Limb (tissue), 2 donors: ENCODE results near the gene ARID4B.
"Not testable (repeated sequence)": the region's sequence is repeated elsewhere in the genome, so short reads cannot be mapped to it uniquely, and the experiment has no call there.

Source experiments
- DNase-seq, 2 donors: peaks; one replicate each; pipeline ENCODE4 v3.0.0-alpha.2; 2016; ENCODE audit errors: extremely low spot score in 2 of 2

Gene ARID4B

DNA sequence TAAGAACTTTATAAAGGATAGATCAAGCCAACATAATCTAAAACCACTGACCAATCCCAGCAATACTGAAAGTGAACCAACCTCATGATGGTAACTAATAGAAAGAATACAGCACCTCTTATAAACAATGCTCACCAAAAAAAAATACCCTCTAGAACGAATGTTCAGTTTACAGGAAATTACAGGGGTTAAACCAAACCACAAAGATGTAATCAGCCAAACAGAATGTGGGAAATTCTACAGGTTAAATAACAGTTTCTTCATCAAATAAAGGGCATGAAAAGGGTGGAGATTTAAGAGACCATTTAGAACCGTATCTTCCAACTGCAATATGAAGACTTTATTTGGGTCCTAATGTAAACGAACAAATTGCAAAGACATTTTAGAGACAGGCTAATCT, 30.4 kb downstream of the ARID4B start:
- DNase-seq: no peak

DNA sequence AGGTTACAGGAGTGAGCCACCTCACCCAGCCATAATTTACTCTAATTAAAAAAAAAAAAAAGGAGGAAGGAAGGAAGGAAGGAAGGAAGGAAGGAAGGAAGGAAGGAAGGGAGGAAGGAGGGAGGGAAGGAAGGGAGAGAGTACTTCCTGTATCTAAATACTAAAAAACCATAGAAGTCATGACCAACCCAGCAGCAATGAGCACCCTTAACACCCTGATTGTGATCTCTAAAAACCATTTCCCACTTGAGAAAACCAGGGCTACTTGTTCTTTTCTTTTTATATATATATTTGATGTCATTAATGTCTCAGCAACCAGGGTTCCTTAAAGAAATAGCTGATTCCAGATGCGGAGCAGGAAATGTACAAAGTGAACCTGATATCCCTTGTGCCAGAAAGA, 31.2 kb downstream of the ARID4B start:
- no peak for DNase-seq

DNA sequence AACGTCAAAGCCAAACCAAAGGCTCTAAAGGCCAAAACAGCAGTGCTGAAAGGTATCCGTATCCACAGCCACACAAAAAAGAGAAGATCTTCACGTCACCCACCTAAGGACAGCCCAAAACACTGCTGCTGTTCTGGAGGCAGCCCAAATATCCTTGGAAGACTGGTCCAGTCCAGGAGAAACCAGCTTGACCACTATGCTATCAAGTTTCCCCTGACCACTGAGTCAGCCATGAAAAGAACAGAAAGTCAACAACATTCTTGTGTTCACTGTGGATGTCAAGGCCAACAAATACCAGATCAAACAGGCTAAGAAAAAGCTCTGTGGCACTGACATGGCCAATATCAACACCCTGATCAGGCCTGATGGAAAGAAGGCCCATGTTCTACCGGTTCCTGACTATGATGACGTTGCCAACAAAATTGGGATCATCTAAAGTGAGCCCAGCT, 32.1 kb downstream of the ARID4B start:
- DNase-seq: no peak

DNA sequence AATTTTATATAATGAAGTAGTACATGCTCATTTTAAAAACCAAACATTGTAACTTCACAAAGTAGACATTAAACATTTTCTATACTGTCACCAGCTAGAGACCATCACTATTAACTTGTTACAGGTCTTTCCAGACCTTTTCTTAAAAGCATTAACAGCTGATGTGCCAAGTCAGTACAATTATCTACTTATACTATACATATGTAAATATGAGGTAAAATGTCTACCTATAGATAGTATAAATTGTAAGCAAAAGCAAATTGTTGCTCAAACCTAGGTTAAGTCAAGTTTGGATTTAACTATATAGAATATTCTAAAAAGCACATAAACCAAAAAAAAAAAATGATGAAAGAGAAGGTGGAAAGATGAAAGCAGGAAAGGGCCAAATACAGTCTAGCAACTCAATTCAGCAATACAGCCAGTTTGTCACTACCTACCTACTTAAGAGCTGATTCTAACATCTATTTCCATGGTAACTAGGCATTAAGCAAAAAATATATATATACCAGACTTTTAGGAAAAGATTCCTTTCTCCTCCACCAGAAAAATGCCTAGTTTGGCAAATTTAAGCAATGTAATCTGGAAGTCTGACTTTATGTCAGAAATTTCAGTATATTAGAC, 34.5 kb downstream of the ARID4B start:
- no peak for DNase-seq

DNA sequence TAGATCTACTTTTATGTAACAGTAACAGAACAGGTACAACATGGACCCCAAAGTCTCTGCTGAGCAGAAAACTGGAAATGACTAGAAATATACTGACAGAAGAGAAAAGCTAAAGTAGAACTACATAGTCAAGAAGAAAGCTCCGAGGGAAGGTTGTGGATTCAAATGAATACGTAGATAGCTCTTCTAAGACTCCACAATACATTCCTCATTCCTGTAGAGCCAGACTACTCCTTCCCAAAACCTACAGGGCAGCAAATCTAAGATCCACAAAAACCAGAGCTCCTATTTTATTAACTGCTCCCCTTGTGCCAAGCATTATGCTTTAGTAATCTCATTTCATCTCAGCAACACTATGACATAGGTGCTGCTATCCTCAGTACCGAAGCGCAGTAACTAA, 35.2 kb downstream of the ARID4B start:
- DNase-seq: no peak

- DNase-seq: no peak
These were observed 36.3 kb downstream of the ARID4B start for GRCh38 chr1:235291599-235292091.

GRCh38 chr1:235290740-235291502, 37.1 kb downstream of the ARID4B start:
- no peak for DNase-seq

- DNase-seq: no peak
These were observed 37.9 kb downstream of the ARID4B start for GRCh38 chr1:235289859-235290739.

DNA sequence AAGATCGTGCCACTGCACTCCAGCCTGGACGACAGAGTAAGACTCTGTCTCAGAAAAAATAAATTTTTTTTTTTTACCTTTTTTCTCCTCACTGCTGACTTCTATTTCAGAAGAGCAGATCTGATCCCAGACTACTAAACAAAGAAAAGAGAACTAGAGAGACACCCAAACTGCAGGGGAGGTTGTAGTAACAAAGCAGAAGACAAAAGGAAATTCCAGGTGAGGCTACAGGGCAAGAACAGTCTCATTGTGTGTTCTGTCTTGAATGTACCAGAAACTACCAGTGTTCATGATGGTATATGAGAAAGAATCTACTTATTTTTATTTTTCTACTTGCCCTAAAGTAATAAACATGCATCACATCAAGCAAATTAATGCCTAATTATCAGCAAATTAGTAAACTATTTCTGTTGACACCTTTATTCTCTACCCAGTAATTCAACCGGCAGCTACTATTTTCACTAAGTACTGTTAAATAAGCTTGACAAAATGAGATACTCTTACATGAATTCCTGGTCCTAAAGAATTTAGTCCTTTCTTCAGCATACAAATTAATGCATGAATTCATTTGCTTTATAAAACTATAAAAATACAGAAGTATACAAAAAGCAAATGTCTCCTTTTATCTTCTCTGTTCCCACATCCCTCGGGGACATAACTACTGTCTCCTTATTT, 40.6 kb downstream of the ARID4B start:
- DNase-seq: no peak

GRCh38 chr1:235286667-235287066, 41.3 kb downstream of the ARID4B start:
- no peak for DNase-seq

DNA sequence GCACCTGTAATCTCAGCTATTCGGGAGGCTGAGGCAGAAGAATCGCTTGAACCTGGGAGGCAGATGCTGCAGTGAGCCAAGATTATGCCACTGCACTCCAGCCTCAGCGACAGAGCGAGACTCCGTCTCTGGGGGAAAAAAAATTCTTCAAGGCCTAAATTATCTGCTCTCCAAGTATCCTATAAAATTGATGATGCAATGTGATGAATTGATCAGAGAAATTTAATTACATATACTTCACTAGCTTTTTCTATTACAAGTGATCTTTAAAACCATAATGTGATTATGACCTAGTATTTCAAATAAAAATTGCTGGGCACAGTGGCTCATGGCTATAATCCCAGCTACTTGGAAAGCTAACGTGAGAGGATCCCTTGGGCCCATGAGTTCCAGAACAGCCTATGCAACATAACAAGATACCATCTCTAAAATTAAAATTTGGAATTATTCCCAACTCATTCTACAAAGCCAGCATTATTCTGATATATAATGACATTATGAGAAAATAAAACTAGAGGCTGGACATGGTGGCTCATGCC, 43.7 kb downstream of the ARID4B start:
- DNase-seq: no peak

GRCh38 chr1:235283636-235284035, 44.3 kb downstream of the ARID4B start:
- DNase-seq: not testable (repeated sequence)

DNA sequence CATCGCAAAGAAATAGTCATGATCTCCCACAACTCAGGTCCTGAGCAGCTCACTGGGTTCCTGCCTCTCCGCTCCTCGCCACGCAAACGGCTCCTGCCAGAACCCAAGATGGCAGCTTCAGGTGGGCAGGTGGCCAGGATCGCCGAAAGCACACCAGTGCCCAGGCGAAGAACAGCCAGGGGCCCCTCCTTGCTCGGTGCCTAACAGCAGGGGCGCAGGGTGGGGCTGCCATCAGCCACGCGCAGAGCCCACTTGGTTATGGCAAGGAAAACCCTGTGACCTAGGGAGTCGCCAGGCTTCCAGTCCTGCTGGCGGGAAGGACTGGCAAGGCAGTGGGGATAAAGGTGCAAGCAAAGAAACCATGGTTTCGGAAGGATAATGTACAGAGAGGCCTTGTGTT, 47.5 kb downstream of the ARID4B start:
- no peak for DNase-seq

DNA sequence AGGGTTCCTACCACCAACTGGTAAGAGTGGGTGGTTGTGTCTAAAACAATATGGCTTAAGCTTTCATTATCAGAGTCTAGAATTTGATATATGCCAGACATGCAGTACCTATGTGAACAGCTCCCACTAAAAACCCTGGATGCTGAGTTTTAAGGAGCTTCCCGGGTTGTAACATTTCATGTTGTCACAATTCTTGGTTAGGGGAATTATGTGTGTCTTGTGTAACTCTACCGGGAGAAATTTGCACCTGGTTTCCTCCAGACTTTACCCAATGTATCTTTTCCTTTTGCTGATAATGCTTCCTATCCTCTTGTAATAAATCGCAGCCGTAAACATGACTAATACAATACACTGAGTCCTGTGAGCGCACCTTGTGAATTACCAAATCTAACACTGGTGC, 48.3 kb downstream of the ARID4B start:
- DNase-seq: no peak

DNA sequence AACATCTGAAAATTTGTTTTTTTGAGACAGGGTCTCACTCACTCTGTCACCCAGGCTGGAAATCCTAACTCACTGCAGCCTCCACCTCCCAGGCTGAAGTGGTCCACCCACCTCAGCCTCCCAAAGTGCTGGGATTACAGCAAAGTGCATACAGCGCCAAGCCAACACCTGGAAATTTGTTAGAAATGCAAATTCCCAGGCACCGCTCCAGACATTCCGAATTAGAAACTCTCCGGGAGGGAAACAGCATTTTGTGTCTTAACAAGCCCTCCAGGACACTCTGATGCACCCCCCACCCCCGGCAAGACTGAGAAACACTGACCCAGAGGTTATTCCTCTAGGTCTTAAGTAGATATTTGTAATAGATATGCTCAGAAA, 49.1 kb downstream of the ARID4B start:
- DNase-seq: no peak

DNA sequence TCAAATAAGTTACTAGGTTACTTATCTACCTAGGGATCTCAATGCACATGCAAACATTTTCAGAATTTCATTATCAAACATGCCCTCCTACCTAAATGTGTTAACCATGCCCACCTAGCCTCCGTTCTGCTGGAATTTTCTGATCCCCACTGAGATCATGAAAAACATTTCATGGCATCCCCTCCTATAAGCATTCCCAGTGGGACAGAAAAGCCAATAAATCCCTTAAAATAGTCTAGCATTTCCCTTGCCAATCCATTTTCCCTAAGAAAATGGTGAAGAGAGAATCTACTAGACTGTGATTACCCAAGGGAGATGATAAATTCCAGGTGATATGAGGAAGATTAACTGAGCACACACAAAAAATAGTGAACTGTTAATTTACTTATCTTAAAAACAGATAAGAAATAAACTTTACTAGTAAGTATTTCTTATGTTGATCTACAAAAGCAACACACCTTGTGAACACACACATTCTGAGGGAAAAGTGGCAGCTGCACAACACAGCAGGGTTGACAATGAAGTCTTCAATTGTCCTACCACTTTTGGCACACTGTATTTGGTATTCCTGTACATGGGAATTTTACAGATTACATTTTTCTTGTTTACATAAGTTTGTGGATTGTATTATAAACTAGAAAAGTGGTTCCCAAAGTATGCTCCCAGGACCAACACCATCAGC, 49.6 kb downstream of the ARID4B start:
- no peak for DNase-seq

- DNase-seq: no peak
These were observed 50.3 kb downstream of the ARID4B start for GRCh38 chr1:235277709-235278108.

GRCh38 chr1:235275836-235276235, 52.1 kb downstream of the ARID4B start:
- DNase-seq: no peak

DNA sequence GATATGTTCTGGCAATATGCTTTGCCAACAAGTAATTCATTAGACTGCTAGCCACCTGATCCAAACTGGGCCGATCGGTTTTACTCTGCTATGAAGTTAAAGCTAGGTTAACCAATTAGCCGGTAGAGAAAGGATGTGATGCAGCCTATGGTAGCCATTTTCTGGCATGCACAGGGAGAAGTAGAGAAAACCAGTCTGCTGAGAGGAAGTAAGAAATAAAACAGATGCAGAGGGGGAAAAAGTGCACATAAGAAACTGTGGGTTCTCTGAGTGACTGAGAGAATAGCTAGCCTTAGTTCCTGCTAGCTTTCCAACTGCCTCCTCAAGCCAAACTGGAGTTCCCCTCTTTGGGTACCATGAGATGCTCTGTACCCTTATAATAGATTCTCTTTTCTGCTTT, 52.8 kb downstream of the ARID4B start:
- no peak for DNase-seq

- no peak for DNase-seq
These were observed 55.1 kb downstream of the ARID4B start for GRCh38 chr1:235272851-235273250.

GRCh38 chr1:235270625-235271024, 57.4 kb downstream of the ARID4B start:
- no peak for DNase-seq
